ENCODE data around the gene GPX5.

DNA sequence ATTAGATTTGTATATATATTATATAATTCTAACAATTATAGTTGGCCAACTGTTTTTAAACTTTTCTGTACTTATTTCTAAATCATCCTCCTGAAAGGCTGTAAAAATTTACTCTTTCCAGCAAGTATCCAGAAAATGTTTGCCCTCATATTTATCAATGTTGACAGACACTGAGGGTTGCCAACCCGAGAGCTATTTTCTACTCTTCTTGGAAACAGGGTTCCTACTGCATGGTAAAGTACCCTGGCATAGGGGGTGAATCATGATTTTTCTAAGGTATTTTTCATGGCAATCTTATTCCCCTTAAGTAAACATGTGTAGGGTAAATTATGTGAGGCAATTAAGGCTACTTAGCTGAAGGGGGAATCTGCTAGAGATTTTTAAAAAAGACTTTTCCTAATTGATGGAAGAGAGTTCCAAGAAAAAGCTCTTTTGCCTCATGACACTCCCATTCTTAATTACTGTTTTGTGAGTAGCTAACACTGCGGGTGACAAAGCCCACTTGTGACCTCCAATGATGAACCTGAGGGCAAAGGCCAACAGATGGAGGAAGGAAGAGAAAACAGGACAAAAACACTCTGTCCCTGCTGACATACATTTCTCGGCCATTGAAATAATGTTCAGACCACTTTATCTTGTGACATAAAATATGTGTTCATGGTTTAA, 37.9 kb downstream of the GPX5 start:
- TF ChIP-seq POLR2A (IDR thresholded peaks at IDR 0.05) (no peak), EP300 (IDR thresholded peaks at IDR 0.05) (no peak)
- TF ChIP-seq, protein P1, sequence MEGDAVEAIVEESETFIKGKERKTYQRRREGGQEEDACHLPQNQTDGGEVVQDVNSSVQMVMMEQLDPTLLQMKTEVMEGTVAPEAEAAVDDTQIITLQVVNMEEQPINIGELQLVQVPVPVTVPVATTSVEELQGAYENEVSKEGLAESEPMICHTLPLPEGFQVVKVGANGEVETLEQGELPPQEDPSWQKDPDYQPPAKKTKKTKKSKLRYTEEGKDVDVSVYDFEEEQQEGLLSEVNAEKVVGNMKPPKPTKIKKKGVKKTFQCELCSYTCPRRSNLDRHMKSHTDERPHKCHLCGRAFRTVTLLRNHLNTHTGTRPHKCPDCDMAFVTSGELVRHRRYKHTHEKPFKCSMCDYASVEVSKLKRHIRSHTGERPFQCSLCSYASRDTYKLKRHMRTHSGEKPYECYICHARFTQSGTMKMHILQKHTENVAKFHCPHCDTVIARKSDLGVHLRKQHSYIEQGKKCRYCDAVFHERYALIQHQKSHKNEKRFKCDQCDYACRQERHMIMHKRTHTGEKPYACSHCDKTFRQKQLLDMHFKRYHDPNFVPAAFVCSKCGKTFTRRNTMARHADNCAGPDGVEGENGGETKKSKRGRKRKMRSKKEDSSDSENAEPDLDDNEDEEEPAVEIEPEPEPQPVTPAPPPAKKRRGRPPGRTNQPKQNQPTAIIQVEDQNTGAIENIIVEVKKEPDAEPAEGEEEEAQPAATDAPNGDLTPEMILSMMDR (IDR thresholded peaks at IDR 0.05), result no peak
